Measurements from ENCODE around the gene MEGF10. TPM values are rescaled to one million over a fixed set of nuclear protein-coding genes. Genes with fewer than 3 reads are reported as not detected.
A peak's percentile ranks its signal among the peaks of the same experiment; 100 is the strongest.
"Not testable (repeated sequence)": the region's sequence is repeated elsewhere in the genome, so short reads cannot be mapped to it uniquely, and the experiment has no call there.

The MEGF10 gene
- polyA plus RNA-seq (ENCODE audit: insufficient read length in 12 of 12) = 10 to 100 TPM in 11 of 12 donors, not detected in 1; 19.9 to 51.7 (median 37.8) TPM
- long read RNA-seq, donor 1 = 0 reads
- long read RNA-seq, donor 2, full-length matches to known transcripts = 5 of 5 reads
- long read RNA-seq, donor 2, partial matches to known transcripts = 0 of 5 reads
- long read RNA-seq, donor 2, other reads (novel, unspliced or antisense) = 0 of 5 reads
- long read RNA-seq, donor 3, full-length matches to known transcripts = 2 of 2 reads
- long read RNA-seq, donor 3, partial matches to known transcripts = 0 of 2 reads
- long read RNA-seq, donor 3, other reads (novel, unspliced or antisense) = 0 of 2 reads
- long read RNA-seq, donor 4, full-length matches to known transcripts = 5 of 5 reads
- long read RNA-seq, donor 4, partial matches to known transcripts = 0 of 5 reads
- long read RNA-seq, donor 4, other reads (novel, unspliced or antisense) = 0 of 5 reads
- long read RNA-seq, donor 5, full-length matches to known transcripts = 3 of 3 reads
- long read RNA-seq, donor 5, partial matches to known transcripts = 0 of 3 reads
- long read RNA-seq, donor 5, other reads (novel, unspliced or antisense) = 0 of 3 reads
- long read RNA-seq, donor 6, full-length matches to known transcripts = 1 of 9 reads
- long read RNA-seq, donor 6, partial matches to known transcripts = 8 of 9 reads
- long read RNA-seq, donor 6, other reads (novel, unspliced or antisense) = 0 of 9 reads
- long read RNA-seq, donor 7, full-length matches to known transcripts = 2 of 2 reads
- long read RNA-seq, donor 7, partial matches to known transcripts = 0 of 2 reads
- long read RNA-seq, donor 7, other reads (novel, unspliced or antisense) = 0 of 2 reads
- long read RNA-seq, donor 8, full-length matches to known transcripts = 6 of 6 reads
- long read RNA-seq, donor 8, partial matches to known transcripts = 0 of 6 reads
- long read RNA-seq, donor 8, other reads (novel, unspliced or antisense) = 0 of 6 reads
- long read RNA-seq, donor 9, full-length matches to known transcripts = 2 of 2 reads
- long read RNA-seq, donor 9, partial matches to known transcripts = 0 of 2 reads
- long read RNA-seq, donor 9, other reads (novel, unspliced or antisense) = 0 of 2 reads
- long read RNA-seq, donor 10, full-length matches to known transcripts = 3 of 3 reads
- long read RNA-seq, donor 10, partial matches to known transcripts = 0 of 3 reads
- long read RNA-seq, donor 10, other reads (novel, unspliced or antisense) = 0 of 3 reads
- long read RNA-seq, donor 11, full-length matches to known transcripts = 4 of 4 reads
- long read RNA-seq, donor 11, partial matches to known transcripts = 0 of 4 reads
- long read RNA-seq, donor 11, other reads (novel, unspliced or antisense) = 0 of 4 reads

DNA sequence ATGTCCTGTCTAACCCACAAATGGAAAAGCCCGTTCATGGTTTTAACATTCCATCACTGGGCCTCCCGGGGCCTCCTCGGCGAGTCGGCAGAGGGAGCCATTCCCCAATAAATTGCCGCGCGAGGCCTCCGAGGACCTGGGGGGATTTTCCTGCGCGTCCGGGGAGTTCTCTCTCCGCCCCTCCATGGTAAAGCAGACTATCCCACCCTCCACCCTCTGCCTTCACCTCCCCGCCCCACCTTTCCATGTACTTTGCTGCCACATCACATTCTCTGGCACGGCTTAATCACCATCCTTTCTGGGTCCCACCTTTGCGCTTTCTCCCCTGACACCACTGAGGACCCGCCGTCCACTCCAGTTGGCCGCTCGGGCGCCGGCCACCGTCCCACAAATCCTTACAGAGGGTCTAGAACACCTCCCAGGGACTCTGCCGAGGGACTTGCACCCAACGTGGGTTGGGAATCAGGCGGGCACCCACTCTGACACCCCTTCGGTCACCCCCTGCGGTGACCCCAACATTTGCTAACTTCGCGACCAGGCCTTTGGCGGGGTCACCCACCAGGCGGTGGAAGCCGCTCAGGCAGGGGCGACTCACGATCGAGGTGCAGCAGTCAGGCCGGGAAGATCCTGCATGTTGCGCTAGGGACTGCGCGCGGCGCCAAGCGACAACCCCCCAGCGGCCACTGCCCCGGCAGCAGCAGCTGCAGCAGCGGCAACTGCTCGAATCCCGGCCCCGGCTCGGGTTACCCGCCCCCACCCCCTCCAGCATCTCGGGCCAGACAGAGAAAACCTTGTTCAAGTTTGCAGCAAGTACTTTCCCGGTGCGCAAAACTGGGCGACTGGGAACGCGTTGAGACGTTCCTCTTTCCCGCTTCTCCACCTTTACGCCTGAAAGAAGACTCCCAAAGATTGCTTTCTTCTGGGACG is at the start of gene MEGF10:
MEGF10 (plus strand) TSS at position 778 of the 927 bp plus-strand sequence. CDS start 40,513 bp downstream, outside the sequence.
- DNase-seq = peak; percentile 79

DNA sequence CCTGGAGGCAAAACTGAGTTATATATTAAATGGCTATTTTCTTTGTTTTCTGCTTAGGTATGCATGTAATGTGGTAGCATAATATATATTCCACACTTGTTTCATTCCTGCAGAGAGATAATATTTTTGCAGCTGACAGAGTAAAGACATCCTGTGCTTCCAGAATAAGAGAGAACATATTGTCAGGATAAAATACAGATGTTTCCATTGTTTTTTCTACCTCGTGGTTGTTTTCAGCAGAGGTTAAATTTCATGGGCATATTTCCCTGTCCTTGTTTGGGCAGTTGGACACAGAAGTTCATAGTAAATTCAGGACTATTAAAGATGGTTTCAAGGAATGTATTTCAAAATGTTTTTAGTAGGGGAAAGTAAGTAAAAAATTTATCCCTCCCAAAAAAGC is 47.6 kb upstream of the MEGF10 start:
- no peak for DNase-seq

DNA sequence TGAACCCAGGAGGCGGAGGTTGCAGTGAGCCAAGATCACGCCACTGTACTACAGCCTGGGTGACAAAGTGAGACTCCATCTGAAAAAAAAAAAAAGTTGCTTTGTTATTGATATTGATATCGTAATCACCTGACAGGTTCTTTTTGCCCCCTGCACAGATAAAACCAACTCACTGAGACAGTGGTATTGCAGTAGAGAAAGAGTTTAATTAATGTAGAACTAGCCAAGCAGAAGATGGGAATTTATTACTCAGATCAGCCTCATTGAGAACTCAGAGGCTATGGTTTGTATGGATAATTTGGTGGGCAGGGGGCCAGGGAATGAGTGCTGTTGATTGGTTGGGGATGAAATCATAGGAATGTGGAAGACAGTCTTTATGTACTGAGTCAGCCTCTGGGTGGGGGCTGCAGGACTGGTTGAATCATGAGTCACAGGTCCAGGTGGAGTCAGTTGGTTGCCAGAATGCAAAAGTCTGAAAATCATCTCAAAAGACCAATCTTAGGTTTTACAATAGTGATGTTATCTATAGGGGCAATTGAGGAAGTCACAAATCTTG is 35.8 kb upstream of the MEGF10 start:
- DNase-seq = no peak

DNA sequence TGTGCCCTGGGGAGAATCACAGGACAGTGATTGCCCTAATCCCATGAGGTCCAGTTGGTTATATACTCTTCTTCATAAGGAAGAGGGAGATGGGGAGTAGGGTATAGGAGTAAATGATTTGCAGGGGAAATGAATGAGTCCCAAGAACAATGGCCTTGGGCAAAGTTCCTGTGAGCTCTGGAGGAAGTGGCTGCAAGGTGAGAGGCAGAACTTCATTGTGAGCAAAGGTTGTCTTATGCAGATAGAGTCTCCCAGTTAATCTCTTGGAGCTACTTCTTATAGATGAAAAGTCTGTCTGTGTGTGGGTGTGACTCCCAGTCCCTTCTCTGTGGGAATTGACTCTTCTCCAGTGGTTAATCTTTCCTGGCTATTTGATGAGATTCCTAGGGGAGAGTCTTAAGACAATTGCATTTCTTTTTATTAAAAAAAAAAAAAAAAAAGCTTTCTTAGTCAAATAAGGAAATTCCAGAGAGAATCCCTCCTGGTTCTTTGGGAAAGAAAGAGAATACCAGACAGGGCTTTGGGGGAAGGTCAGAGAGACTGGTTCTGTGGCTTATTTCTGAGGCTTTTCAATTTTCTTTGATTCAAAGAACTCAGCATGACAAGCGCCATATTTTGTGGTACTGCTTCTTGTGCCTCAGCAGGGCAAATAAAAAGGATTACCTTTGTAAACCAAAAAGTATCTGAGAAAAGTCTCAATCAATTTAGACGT is 33.6 kb upstream of the MEGF10 start:
- no peak for DNase-seq

DNA sequence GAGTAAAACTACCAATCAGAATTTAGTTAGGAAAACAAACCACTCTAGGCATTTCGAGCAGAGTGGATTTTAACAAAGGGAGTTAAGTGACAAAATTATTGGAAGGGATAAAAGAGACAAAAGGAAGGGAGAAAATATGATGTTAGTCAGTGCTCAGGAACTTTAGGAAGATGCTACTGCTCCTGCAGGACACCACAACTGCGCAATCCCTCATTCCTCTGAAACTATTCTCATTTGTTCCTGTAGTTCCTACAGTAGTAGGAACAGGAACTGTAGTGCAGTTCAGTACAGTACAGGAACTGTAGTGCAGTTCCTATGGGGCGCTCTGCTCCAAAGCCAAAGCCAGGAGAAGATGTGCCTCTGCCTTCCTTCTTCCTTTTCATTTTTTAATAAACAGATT is 29.9 kb upstream of the MEGF10 start:
- DNase-seq = no peak

DNA sequence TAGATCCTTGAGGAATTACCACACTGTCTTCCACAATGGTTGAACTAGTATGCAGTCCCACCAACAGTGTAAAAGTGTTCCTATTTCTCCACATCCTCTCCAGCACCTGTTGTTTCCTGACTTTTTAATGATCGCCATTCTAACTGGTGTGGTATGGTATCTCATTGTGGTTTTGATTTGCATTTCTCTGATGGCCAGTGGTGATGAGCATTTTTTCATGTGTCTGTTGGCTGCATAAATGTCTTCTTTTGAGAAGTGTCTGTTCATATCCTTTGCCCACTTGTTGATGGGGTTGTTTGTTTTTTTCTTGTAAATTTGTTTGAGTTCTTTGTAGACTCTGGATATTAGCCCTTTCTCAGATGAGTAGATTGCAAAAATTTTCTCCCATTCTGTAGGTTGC is 25.1 kb upstream of the MEGF10 start:
- not testable (repeated sequence) for DNase-seq

DNA sequence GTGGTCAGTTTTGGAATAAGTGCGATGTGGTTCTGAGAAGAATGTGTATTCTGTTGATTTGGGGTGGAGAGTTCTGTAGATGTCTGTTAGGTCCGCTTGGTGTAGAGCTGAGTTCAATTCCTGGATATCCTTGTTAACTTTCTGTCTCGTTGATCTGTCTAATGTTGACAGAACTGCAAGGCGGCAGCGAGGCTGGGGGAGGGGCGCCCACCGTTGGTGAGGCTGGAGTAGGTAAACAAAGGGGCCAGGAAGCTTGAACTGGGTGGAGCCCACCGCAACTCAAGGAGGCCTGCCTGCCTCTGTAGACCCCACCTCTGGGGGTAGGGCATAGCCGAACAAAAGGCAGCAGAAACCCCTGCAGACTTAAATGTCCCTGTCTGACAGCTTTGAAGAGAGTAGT is 22.3 kb upstream of the MEGF10 start:
- DNase-seq = not testable (repeated sequence)

DNA sequence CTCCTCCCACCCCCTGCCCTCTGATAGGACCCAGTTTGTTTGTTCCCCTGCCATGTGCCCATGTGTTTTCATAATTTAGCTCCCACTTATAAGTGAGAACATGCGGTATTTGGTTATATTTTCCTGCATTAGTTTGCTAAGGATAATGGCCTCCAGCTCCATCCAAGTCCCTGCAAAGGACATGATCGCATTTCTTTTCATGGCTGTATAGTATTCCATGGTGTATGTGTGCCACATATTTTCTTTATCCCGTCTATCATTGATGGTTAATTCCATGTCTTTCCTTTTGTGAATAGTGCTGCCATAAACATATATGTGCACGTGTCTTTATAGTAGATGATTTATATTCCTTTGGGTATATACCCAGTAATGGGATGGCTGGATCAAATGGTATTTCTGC is 19.9 kb upstream of the MEGF10 start:
- not testable (repeated sequence) for DNase-seq

DNA sequence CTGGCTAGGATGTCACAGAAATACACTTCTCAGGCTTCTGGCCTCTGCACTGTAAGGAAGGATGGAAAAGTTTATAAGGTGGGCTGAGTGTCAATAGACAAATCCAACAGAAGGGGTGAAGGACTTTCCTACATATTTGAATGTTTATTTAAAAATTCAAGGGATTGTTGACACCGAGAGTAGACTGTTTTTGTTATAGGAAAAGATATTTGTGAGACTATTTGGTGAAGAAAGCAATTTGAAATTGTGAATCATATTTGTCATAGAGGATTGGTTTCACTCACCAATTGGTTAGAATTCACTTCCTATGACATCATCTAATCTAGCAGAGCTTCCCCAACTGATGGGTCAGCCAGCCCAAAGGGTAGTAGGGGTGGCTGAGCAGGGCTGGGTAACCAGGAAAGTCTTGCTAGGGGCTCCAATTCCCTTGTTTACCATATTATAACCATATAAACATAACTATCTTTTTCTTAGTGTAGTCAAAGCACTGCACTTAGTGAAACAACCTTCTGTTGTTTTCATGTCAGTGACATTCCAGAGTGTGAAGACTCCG is 14.9 kb upstream of the MEGF10 start:
- DNase-seq = no peak

DNA sequence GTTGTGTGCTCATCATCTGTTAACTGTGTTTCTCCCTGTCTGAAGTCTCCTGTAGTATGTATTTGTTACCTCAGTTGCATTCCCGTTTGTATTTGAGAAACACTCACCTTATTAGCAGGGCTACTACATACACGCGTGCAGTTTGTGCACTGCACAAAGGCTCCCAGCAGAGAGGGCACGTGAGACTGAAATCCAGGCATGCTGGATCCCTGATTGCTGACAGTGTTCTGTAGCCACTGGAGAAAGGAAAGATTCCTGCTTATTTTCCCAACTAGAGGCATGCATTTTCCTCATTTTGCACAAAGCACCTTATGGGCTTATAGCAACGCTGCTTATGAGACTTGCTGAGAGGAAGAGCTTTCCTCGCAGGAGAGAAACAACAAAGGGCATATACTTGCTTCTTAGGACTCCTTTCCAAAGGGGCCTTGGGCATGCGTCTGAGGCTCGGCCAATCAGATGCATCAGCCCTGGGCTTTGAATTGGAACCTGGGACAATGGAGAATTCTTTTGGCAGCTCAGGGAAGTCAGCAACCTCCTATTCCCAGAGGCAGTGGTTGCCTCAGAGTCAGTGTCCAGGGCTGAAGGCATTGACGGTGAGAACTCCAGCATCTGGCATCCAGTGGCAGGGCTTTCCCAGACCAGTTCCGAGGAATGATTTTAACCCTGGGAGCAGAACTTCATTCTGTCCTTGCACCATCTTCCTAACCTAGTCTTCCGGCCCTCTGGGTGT is 9.9 kb upstream of the MEGF10 start:
- no peak for DNase-seq

DNA sequence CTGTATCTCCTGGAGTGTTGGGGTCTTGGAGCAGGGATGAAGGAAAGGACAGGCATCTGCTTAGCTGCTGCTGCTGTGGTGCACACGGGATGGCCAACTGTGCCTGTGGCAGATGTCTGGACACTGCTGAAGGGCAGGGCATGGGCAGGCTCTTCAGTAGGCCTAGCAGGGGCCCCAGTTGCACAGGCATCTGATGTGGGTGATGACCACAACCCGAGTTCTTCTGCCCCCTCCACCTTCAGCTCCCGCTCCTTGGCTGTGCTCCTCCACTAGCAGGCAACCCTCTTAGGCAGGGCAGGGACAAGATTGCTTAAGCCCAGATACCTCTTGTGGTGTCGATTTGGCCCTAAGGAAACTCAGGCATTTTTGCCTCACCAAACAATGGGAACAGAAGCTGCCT is 9.0 kb upstream of the MEGF10 start:
- no peak for DNase-seq

DNA sequence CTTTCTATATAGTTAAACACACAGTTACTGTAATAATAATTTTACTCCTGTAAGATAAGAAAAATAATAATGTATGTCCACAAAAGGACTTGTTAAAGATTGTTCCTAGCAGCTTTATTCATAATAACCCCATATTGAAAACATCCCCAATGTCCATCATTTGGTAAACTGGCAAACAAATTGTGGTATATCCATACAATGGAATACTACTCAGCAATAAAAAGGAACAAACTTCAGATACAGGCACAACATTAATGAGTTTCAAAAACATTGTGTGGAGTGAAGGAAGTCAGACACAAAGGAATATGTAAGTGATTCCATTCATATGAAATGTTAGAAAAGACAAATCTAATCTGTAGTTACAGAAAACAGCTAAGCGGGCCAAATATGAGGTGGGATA is 1.9 kb upstream of the MEGF10 start:
- DNase-seq = no peak

DNA sequence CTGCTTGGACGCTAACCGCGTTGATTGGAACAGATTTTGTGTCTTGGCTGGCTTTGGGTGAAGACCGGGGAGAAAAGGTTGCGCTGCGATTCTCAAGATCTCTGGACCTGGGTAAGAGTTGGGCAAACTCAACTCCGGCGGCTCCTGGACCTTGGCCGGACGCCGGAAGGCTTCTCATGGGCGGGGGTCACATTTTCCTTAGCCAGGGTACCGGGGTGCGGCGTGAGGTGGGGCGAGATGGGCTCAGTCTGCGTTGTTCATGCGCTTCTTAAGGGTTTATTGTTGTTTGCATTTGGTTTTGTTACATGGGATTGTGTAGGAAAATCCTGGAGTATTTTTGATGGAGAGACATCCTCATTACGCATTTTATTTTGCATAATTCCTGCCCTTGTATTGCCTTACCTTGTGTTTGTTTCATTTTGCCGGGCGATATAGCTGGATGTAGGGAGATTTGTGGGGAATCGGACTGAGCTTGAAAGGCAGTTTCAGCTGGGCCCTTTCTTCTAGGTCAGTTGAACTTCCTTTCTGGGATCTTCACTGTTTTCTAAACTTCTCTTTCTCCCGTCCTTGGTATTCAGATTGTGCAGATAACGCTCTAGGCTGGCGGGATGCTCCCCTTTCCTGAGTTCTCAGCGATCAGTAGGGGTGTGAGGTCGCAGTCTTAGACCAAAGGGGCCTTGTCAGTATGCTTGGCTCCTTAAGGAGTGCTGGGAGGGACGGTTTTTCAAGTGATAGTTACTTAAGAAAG is 524 bp downstream of the MEGF10 start:
- DNase-seq = no peak

DNA sequence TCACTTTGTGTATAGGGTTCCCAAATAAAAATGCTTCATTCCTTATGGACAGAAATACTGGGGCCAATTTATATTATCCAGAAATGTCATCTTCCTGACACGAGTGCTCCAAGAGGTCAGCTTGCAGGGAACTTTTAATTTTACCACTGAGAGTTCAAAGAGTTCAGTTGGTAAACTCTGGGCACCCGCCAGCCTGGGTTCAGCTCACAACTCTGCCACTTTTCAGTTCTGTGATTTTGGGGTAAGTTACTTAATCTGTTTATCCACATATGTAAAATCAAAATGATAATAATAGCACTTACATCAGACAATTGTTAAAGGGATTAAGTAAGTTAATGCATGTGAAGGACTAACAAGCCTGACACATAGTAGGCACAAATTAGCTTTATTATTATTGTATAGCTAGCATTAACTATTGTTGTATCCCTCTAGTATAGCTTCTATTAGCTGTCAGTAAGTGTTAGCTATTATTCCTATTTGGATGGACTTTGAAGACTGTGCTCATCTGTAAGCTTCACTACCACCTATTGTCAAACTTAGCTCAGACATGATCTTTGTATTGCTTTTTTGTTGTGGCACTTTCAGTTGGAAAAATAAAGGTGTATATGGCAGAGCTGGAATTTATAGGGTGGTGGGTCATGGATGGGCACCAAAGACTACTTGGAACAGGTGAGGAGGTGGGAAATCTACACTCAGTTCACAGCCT is 1.6 kb downstream of the MEGF10 start:
- no peak for DNase-seq

DNA sequence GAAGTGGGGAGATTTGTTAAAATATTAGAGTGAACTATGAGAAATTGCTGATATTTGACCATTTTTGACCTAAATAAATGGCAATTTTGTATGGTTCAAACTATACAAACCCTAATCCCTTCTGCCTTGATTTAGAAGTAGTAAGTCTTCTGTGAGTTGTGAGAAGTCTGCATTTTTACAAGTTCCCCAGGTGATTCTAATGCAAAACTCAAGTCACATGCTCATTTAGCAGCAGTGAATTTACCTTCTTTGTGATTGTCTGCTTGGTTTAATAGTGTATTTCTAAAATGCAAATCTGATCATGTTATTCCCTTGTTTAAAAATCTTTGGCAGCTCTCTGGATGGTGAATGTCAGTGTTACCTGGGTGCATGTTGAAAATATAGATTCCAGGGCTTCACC is 2.8 kb downstream of the MEGF10 start:
- DNase-seq = no peak

DNA sequence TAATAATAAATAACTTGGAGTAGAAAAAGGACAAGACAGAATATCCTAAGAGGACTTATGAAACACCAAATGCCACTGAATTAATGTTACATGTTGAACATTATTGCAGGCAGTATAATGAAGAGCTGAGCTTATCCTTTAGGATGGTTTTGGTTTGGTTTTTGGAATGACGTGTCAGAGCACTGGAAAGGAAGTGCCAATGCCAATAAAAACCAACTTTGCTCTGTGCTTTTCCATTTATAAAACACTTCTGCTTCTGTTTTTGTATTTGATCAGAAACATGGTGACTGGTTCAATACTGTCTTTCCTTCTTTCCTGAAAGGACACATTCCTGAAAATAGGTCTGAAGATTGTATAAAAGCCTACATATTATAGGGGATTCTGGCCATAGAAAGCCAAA is 4.2 kb downstream of the MEGF10 start:
- no peak for DNase-seq

DNA sequence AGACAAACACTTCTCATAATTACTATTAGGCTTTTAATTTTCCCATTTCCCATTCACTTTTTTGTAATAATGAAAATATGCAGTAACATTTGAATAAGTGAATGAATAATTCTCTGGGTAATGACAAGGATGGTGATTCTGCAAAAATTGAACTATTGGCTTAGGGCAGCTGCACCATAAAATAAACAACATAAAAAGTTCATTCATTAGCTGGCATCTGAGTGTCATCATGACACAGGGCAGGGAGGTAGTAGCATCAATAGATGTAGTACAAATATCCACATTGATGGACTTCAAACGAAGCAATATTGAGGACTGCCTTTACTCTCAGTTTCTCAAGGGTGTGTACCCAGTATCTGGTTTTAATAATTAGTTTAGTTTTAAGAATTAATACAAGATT is 4.9 kb downstream of the MEGF10 start:
- no peak for DNase-seq
